ENCODE results near the gene SHROOM4. TPM values are rescaled to one million over a fixed set of nuclear protein-coding genes. Genes with fewer than 3 reads are reported as not detected.

SHROOM4 gene
- total RNA-seq, 1 donor from 2014 or later: 25.3 TPM

- H3K4me1 ChIP-seq: no peaks in the 10 kb centered on the region
- TF ChIP-seq, protein P1, sequence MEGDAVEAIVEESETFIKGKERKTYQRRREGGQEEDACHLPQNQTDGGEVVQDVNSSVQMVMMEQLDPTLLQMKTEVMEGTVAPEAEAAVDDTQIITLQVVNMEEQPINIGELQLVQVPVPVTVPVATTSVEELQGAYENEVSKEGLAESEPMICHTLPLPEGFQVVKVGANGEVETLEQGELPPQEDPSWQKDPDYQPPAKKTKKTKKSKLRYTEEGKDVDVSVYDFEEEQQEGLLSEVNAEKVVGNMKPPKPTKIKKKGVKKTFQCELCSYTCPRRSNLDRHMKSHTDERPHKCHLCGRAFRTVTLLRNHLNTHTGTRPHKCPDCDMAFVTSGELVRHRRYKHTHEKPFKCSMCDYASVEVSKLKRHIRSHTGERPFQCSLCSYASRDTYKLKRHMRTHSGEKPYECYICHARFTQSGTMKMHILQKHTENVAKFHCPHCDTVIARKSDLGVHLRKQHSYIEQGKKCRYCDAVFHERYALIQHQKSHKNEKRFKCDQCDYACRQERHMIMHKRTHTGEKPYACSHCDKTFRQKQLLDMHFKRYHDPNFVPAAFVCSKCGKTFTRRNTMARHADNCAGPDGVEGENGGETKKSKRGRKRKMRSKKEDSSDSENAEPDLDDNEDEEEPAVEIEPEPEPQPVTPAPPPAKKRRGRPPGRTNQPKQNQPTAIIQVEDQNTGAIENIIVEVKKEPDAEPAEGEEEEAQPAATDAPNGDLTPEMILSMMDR (IDR thresholded peaks at IDR 0.05): no peak
- intact Hi-C loops (cut with DNase I): no loop called here
- no peak overlapping the region for H3K4me3 ChIP-seq
- no peak overlapping the region for H3K27ac ChIP-seq
- no peaks in the 10 kb centered on the region for H3K9me3 ChIP-seq
- no peaks in the 10 kb centered on the region for H3K27me3 ChIP-seq
- no peaks in the 10 kb centered on the region for H3K36me3 ChIP-seq
- DNase-seq (ENCODE audit: low spot score in 2 of 2): no peak
These were observed 204.2 kb downstream of the SHROOM4 start for GRCh38 chrX:50609796-50610195.

GRCh38 chrX:50606300-50606950 lies 207.6 kb downstream of the SHROOM4 start:
- Histone ChIP-seq H3K4me1 (no peaks in the 10 kb centered on the region), H3K9me3 (no peaks in the 10 kb centered on the region), H3K4me3 (no peak overlapping the region), H3K27me3 (no peaks in the 10 kb centered on the region), H3K36me3 (no peaks in the 10 kb centered on the region), H3K27ac (no peak overlapping the region)
- no peak for DNase-seq (ENCODE audit: low spot score in 2 of 2)
- TF ChIP-seq, protein P1 (IDR thresholded peaks at IDR 0.05): no peak
- intact Hi-C loops (cut with DNase I): no loop called here

DNA sequence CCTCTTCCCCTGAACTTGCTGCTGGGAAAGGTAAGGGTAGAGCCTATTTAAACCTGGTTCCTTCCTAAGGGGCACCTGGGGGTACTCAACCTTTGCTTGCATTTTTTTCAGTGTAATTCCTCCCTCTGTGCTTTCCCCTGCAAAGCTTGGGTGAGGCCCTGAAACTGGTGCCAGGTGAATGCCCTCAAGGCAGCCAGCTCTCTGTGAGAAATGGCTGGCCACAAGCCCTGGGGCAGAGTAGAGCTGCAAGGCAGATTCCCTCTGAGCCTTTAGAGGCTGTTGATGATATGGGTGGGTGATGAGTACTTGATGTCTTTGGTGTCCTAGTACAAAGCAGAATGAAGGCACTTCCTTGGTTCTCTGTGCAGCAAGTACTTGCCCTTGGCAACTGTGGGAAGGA lies 217.9 kb downstream of the SHROOM4 start:
- Histone ChIP-seq H3K36me3 (peaks cover 0 to 3% of the 10 kb centered on the region in 2 donors), H3K4me3 (no peak overlapping the region), H3K9me3 (no peaks in the 10 kb centered on the region), H3K4me1 (no peaks in the 10 kb centered on the region), H3K27me3 (no peaks in the 10 kb centered on the region), H3K27ac (no peak overlapping the region)
- intact Hi-C loops (cut with DNase I): no loop called here
- no peak for DNase-seq (ENCODE audit: low spot score in 2 of 2)
- TF ChIP-seq, protein P1 (IDR thresholded peaks at IDR 0.05): no peak

DNA sequence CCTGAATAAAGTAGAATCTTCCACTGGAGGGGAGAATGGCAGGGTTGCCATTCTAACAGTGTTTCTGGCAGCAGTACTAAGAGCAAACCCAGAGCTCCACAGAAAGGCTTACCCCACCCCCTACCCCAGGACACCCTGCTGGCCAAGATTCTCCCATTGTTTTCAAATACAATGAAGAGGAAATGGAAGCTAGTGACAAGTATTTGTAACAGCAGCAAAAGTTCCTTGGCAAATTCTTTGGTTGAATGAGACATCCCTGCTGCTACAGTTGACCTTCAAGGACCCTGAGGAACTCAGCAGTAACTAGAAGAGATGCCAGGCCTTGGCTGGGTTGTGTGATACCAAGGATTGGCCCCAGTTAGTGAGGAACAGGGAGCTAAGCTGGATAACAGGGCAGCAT lies 219.2 kb downstream of the SHROOM4 start:
- Histone ChIP-seq H3K27me3 (no peaks in the 10 kb centered on the region), H3K4me1 (no peaks in the 10 kb centered on the region), H3K9me3 (no peaks in the 10 kb centered on the region), H3K4me3 (no peak overlapping the region), H3K27ac (no peak overlapping the region), H3K36me3 (peaks cover 0 to 3% of the 10 kb centered on the region in 2 donors)
- DNase-seq (ENCODE audit: low spot score in 2 of 2): no peak
- TF ChIP-seq, protein P1 (IDR thresholded peaks at IDR 0.05): no peak
- intact Hi-C loops (cut with DNase I): no loop called here

- Histone ChIP-seq H3K27ac (no peak overlapping the region), H3K27me3 (no peaks in the 10 kb centered on the region), H3K9me3 (no peaks in the 10 kb centered on the region), H3K36me3 (no peaks in the 10 kb centered on the region), H3K4me1 (no peaks in the 10 kb centered on the region), H3K4me3 (no peak overlapping the region)
- TF ChIP-seq, protein P1 (IDR thresholded peaks at IDR 0.05): no peak
- DNase-seq (ENCODE audit: low spot score in 2 of 2): no peak
- intact Hi-C loops (cut with DNase I): no loop called here
These were observed 227.0 kb downstream of the SHROOM4 start for GRCh38 chrX:50586980-50587379.

DNA sequence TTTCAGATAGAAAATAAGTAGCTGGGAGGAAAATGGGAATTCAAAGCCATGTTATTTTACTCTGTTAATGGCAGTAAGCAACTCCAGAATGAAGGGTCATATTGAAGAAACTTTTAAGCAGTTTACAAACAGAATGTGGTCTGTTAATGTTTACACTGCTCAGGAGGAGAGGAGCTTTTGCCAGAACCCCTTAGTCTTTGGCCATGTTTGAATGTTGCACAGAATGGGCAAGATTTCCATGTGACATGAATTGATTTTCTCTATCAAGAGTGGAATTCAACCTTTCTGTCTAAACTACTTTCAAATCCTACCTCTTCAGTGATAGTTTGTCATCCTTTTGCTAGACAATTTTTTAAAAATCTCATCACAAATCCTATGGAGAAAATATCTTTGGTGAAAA lies 227.6 kb downstream of the SHROOM4 start:
- H3K4me1 ChIP-seq: no peaks in the 10 kb centered on the region
- intact Hi-C loops (cut with DNase I): no loop called here

More for the DNA sequence above, 227.6 kb downstream of the SHROOM4 start:
- Histone ChIP-seq H3K4me3 (no peak overlapping the region), H3K9me3 (no peaks in the 10 kb centered on the region), H3K27me3 (no peaks in the 10 kb centered on the region), H3K27ac (no peak overlapping the region), H3K36me3 (no peaks in the 10 kb centered on the region)
- no peak for DNase-seq (ENCODE audit: low spot score in 2 of 2)
- TF ChIP-seq, protein P1 (IDR thresholded peaks at IDR 0.05): no peak
